Skin of body (tissue), 2 donors: ENCODE results near the gene STAU1. TPM values are rescaled to one million over a fixed set of nuclear protein-coding genes. Genes with fewer than 3 reads are reported as not detected.
A peak's percentile ranks its signal among the peaks of the same experiment; 100 is the strongest.
"Not testable (repeated sequence)": the region's sequence is repeated elsewhere in the genome, so short reads cannot be mapped to it uniquely, and the experiment has no call there.

ENCODE experiments used
- DNase-seq: peaks from one replicate; lab custom pipeline; 2025; lab: John Stamatoyannopoulos, UW
- total RNA-seq: library from RNA; depleted of rRNA; stranded (reverse); fragments of >200 nt; gene quantifications from one replicate; pipeline ENCODE4 v1.2.3, GENCODE V29; 2014

Gene STAU1
- total RNA-seq, 1 donor from 2014 or later, result 41.2 TPM

- no peak for DNase-seq
Observed at GRCh38 chr20:49166534-49167449, 21.3 kb downstream of the STAU1 start.

- no peak for DNase-seq
Observed at GRCh38 chr20:49165611-49166010, 22.5 kb downstream of the STAU1 start.

GRCh38 chr20:49163696-49164095 lies 24.4 kb downstream of the STAU1 start:
- DNase-seq, result no peak

- no peak for DNase-seq
Observed at GRCh38 chr20:49161428-49162152, 26.5 kb downstream of the STAU1 start.

- DNase-seq, result no peak
Observed at GRCh38 chr20:49160057-49160929, 27.8 kb downstream of the STAU1 start.

GRCh38 chr20:49157146-49157545 lies 31.0 kb downstream of the STAU1 start:
- DNase-seq, result no peak

GRCh38 chr20:49156481-49156880 lies 31.7 kb downstream of the STAU1 start:
- no peak for DNase-seq

GRCh38 chr20:49151436-49151835 lies 36.7 kb downstream of the STAU1 start:
- no peak for DNase-seq

- no peak for DNase-seq
Observed at GRCh38 chr20:49149281-49150045, 38.7 kb downstream of the STAU1 start.

- no peak for DNase-seq
Observed at GRCh38 chr20:49148601-49149000, 39.5 kb downstream of the STAU1 start.

- no peak for DNase-seq
Observed at GRCh38 chr20:49147296-49147695, 40.8 kb downstream of the STAU1 start.

GRCh38 chr20:49146442-49147225 lies 41.5 kb downstream of the STAU1 start:
- DNase-seq, result no peak

GRCh38 chr20:49140834-49141233 lies 47.3 kb downstream of the STAU1 start:
- no peak for DNase-seq

- DNase-seq, result no peak
Observed at GRCh38 chr20:49140411-49140810, 47.7 kb downstream of the STAU1 start.

GRCh38 chr20:49138431-49138830 lies 49.7 kb downstream of the STAU1 start:
- DNase-seq, result no peak

- no peak for DNase-seq
Observed at GRCh38 chr20:49136817-49137571, 51.1 kb downstream of the STAU1 start.

- DNase-seq, result not testable (repeated sequence)
Observed at GRCh38 chr20:49134797-49135196, 53.3 kb downstream of the STAU1 start.

- no peak for DNase-seq
Observed at GRCh38 chr20:49133571-49133970, 54.6 kb downstream of the STAU1 start.

GRCh38 chr20:49132995-49133478 lies 55.1 kb downstream of the STAU1 start:
- DNase-seq, result peak; percentile 75
